Peyer's patch (tissue), 4 donors: ENCODE measurements around the gene CSNK1E.

Experiments
- CTCF ChIP-seq, 6 experiments: fragments of 450-650 bp in 4 of 6; fragments of 200-600 bp in 2 of 6; sonication (generic) in 1 of 6; IDR thresholded peaks; one replicate each; pipeline ENCODE4 v1.5.1; 2017 to 2019; ENCODE audit warnings: antibody characterized with exemption in 6 of 6, mild to moderate bottlenecking in 3 of 6, moderate library complexity in 1 of 6
- POLR2A ChIP-seq, 2 donors: fragments of 450-650 bp; IDR thresholded peaks; one replicate each; pipeline ENCODE4 v1.5.1; 2017; ENCODE audit warnings: antibody characterized with exemption in 2 of 2, mild to moderate bottlenecking in 2 of 2, moderate library complexity in 2 of 2

GRCh38 chr22:38264322-38264843 is 52.9 kb downstream of the CSNK1E start:
- no peak for TF ChIP-seq CTCF (IDR thresholded peaks at IDR 0.05)
- TF ChIP-seq POLR2A (IDR thresholded peaks at IDR 0.05) = no peak
